ENCODE data around the gene IER5.

Gene IER5

DNA sequence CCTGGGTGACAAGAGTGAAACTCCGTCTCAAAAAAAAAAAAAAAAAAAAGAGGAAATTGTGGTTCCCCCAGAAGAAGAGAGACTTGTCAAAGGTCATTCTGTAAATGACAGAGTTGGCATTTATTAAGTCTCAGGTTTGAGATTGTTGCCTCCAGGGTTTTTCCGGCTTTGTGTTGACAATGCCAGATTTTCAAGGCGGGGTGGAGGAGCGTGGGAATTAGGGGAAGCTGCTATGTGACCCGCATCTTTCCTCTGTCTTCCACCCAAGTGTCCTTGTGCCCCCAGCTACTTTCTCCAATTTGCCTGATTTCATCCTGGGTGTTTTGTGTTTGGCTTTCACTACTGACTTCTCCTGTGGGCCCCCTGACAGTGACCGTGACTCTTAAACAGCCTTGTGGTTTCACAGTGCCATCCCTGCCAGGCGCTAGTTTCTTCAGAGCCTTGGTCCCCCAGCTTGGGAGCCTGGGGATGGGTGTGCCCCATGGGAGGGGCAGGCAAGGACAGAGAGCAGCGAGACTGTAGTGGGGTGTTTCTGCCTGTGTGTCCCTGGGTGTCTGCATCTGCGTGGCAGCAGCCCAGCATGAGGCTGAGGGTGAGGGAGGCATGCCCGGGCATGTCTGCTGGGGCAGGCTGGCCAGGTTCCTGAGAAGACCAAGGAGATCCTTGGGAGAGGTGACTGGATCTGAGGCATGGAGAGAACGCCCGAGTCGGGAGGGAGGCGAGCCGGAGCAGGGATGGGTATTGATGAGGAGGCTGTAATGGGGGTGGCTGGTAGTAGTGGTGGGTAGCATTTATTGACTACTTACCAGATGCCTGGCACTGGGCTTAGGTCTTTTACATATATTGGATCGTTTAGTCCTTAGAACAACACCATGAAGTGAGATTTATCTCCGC is 46.3 kb downstream of the IER5 start:
- DNase-seq (ENCODE audit: low spot score), result peak; percentile 54

DNA sequence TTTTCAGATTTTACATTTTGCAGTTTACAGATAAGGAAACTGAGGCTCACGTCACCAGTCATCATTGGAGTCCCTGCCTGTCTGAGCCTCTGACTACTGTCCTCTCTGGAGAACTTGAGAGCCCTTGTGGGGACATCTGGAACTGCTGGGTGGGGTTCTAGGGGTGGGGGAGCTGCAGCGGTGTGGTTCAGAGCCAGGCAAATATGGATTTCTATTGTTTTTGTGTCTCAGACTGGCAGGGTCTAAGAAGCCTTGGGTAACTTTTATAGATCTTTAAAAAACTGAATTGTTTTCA is 46.9 kb downstream of the IER5 start:
- peak; percentile 47 for DNase-seq (ENCODE audit: low spot score)

DNA sequence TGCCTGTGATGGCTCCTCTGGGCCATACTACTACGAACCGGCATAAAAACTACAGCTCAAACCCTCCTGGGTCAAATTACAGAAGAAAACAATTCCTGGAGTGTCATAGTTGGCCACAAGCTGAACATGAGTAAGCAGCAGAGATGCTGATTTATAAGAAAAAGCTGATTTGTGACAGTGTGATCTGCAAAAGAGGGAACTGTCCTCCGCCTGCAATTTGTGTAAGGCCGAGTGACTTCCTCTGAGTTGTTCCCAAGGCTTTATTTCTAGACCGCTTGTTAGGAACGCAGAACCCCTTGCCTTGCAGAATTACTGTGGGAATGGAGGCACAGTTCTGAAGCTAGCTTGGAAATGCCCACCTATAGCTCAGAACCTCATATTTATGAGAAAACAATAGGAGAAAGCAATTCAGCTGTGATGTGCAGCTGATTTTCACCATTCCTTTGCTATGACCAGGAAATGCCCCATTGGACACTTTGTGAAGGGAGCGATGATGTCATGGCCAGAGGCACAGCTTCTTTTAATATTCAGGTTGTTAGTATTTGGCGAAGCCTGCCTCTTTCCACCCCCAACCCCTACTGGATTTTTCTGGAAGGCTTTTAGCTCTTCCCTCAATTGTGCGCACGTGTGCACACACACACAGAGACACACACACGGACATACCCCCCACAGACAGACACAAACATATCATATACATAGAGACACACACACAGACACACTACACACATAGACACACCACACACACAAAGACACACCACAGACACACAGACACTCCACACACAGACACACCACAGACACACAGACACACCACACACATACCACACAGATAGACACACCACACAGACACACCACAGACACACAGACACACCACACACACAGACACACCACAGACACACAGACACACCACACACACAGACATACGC is 47.6 kb downstream of the IER5 start:
- DNase-seq (ENCODE audit: low spot score), result no peak

DNA sequence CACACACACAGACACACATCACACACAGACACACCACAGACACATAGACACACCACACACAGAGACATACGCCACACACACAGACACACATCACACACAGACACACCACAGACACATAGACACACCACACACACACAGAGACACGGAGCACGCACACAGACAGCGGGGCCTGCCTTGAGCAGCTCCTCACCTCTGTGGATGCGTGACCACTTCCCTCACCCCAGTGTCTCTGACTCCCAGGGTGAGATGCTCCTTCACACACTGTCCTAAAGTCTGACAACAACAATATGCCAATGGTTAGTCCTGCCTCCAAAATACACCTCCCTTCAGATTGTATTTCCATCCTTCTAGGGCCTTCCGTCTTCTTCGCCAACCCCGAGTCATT is 48.2 kb downstream of the IER5 start:
- no peak for DNase-seq (ENCODE audit: low spot score)

DNA sequence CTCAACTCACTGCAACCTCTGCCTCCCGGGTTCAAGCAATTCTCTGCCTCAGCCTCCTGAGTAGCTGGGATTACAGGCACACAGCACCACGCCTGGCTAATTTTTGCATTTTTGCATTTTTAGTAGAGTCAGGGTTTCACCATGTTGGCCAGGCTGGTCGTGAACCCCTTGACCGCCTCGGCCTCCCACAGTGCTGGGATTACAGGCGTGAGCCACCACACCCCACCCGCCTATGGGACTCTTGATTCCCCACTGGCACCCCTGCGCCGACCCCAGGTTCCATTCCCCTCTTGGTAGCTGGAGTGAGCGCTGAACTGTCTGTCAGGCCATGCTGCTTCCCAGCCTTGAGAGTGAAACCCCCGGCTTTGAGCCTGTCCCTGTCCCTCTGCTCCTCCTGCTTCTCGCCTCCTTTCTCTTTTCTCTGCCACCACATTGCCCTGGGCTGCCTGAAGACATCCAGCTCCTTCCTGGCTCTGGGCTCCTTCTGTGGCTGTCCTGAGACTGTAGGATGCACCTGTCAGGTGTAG is 48.8 kb downstream of the IER5 start:
- DNase-seq (ENCODE audit: low spot score), result no peak

DNA sequence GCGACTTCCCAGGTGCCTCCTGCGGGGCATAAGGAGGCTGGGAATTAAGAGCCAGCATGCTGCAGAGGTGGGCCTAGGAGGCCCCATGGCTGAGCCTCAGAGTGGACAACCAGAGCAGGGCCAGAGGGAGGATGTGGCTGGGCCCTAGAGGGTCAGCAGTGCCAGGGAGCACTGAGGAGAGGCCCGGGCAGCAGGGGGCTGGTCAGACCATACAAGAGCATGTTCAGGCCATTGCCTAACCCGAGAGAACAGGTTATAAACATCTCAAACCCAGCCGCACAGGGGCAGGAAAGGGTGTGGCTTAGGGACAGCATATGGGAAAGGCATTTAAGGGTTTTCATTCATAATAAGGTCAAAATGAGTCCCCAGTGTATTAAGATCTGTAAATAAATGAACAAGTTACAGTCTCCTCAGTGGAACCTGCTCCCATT is 51.1 kb downstream of the IER5 start:
- DNase-seq (ENCODE audit: low spot score), result no peak

DNA sequence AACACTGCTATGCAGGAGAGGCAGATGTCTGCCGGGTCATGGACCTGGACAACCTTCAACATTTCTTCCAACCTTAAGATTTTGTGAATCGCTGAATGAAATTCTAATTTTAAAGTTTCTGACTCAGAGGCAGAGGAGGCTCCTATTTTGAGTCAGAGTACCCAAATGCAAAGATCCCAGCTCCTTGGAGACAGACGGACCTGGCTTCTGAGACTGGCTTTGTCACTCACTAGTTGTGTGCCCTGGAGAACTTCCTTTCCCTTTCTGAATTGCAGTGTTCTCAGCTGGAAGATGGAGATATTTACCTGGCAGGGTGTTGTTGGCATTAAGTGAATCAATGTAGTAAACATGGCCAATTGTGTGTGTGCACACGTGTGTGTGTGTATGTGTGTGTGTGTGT is 51.9 kb downstream of the IER5 start:
- DNase-seq (ENCODE audit: low spot score), result no peak

DNA sequence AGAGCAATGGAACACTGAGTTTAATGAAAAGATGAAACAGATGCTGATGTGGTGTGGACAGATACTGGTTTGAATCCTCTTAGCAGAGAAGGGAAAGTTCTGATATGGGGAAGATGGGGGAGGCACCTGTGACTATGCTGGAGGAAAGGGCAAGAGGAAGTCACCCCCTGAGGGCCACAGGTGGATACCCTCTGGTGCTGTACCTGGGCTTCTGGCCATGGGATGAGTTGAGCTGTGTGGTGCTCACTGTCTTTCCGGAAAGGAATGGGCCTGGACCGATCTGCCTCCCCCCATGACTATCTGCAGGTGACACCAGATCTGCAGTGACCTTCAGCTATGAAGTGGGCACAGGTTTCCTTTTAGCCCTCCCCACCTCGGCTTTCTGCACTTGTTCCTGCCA is 52.4 kb downstream of the IER5 start:
- DNase-seq (ENCODE audit: low spot score), result no peak

DNA sequence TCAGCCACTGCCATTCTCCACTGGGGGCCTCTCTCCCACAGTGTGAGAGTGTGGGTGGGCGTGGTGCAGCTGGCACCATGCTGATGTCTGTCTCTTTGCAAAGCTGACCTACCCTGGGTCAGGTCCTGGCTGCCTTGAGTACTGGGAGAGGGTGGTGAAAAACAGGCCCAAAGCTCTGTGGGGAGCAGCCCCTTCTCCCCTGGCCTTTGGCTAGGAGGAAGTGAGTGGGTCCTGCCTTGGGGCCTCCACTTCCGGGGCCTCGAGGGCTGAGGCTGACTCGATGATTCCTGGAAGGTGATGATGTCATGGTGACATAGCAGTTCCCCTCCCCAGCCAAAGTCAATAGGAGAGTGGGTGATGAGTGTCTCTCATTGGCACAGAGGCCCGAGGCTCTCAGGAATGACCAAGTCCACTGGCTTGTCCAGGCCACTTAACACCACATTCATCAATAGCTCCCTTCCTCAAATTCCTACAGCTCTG is 53.0 kb downstream of the IER5 start:
- peak; percentile 16 for DNase-seq (ENCODE audit: low spot score)
